Lung (tissue), 12 donors: ENCODE measurements around the gene SLC18A3. TPM values are rescaled to one million over a fixed set of nuclear protein-coding genes. Genes with fewer than 3 reads are reported as not detected.

Experiments used
- ATAC-seq: fragments of 200-7000 bp; cut with Tn5 transposase; one replicate; pipeline ENCODE4 v1.9.1; 2020; ENCODE audit warnings: moderate number of reproducible peaks; ENCODE audit not compliant: insufficient read depth, low FRiP score
- DNase-seq, 3 donors: peaks; one replicate each; pipeline ENCODE4 v3.0.0-alpha.2; 2013 to 2017
- H3K27ac ChIP-seq, 2 donors: one replicate each; pipeline ENCODE4 v1.5.1; 2013; ENCODE audit warnings: mild to moderate bottlenecking in 2 of 2, moderate library complexity in 2 of 2, control low read depth in 1 of 2, inconsistent platforms in 1 of 2, low read depth in 1 of 2, low read length in 1 of 2
- H3K27me3 ChIP-seq, 3 donors: one replicate each; pipeline ENCODE4 v1.5.1; 2013; ENCODE audit warnings: low read length in 2 of 3; ENCODE audit not compliant: control insufficient read depth in 3 of 3, insufficient read depth in 3 of 3
- H3K36me3 ChIP-seq, 4 donors: one replicate each; pipeline ENCODE4 v1.5.1; 2013; ENCODE audit warnings: low read length in 4 of 4, mild to moderate bottlenecking in 1 of 4, moderate library complexity in 1 of 4; ENCODE audit not compliant: control insufficient read depth in 4 of 4, insufficient read depth in 4 of 4
- H3K4me1 ChIP-seq, 5 donors: one replicate each; pipeline ENCODE4 v1.5.1; 2013; ENCODE audit warnings: low read length in 5 of 5, mild to moderate bottlenecking in 2 of 5, moderate library complexity in 1 of 5; ENCODE audit not compliant: control insufficient read depth in 5 of 5, insufficient read depth in 5 of 5
- H3K4me3 ChIP-seq: one replicate; pipeline ENCODE4 v1.5.1; 2013; ENCODE audit warnings: mild to moderate bottlenecking, control low read depth, moderate library complexity
- H3K9ac ChIP-seq, 2 donors: one replicate each; pipeline ENCODE4 v1.5.1; 2013; ENCODE audit warnings: low read length in 2 of 2, control low read depth in 1 of 2; ENCODE audit not compliant: insufficient read depth in 1 of 2
- H3K9me3 ChIP-seq, 4 donors: one replicate each; pipeline ENCODE4 v1.5.1; 2013; ENCODE audit warnings: low read length in 3 of 4, mild to moderate bottlenecking in 1 of 4, moderate library complexity in 1 of 4; ENCODE audit not compliant: control insufficient read depth in 4 of 4, insufficient read depth in 3 of 4
- WGBS, 2 donors: extraction: QIAGEN DNeasy Blood & Tissue Kit; methylation state at CpG; one replicate each; pipeline ENCODE4 v1.1.7; 2013; 5-methylcytosine and 5-hydroxymethylcytosine counted together
- polyA plus RNA-seq, 2 donors: library from polyadenylated mRNA; stranded (reverse); fragments of 200-250 nt; gene quantifications; one replicate each; pipeline ENCODE4 v1.2.1, GENCODE V29; 2013
- total RNA-seq, 2 donors: library from RNA; depleted of rRNA in 1 of 2; stranded (reverse); fragments of >200 nt in 1 of 2; gene quantifications; one replicate each; pipeline ENCODE4 v1.2.1, GENCODE V29; 2014 to 2021
- TF ChIP-seq, protein P1 (sequence below): IDR thresholded peaks from 2 replicates; pipeline ENCODE4 v1.5.1; 2012; ENCODE audit warnings: mild to moderate bottlenecking; ENCODE audit errors: control extremely low read depth, extremely low read depth
- donor health status: control.
- donor health status: control.
- donor health status: Bipolar disorder and iron deficiency.
- donor health status: healthy.
- donor health status: DM: yes; HTN: yes; CAD: no.

The SLC18A3 gene
- total and polyA plus RNA-seq, 4 donors = not detected

DNA sequence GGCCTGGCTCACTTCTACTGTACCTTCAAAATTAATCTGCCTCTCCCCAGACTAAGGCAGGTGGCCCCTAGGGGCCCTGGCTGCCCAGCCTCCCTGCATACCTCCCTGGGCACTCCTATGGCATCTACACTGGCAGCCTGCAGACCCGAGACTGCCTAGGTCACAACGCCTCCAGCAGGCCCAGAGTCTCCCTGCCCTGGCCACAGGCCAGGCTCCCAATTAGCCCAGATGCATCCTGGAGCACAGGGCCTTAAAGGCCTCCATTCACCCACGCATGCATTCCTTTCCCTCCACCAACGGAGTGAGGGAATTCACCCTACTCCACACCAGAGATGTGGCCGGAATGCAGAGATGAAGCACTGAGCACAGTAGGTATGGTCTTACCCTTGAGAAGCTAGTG lies 5.6 kb downstream of the SLC18A3 start:
- Histone ChIP-seq H3K36me3 (no peaks in the 10 kb centered on the region), H3K9ac (no peak overlapping the region), H3K4me1 (peaks cover 0 to 22% (median 6%) of the 10 kb centered on the region in 5 donors), H3K27ac (no peak overlapping the region), H3K27me3 (peaks cover 0 to 76% (median 39%) of the 10 kb centered on the region in 3 donors), H3K4me3 (no peak overlapping the region), H3K9me3 (peaks cover 0 to 20% (median 0%) of the 10 kb centered on the region in 4 donors)
- DNase-seq (no peak), ATAC-seq (no peak)
- WGBS, 2 donors = 76 to 78% methylated on average over 5 of the region's 5 CpGs
- TF ChIP-seq, protein P1, sequence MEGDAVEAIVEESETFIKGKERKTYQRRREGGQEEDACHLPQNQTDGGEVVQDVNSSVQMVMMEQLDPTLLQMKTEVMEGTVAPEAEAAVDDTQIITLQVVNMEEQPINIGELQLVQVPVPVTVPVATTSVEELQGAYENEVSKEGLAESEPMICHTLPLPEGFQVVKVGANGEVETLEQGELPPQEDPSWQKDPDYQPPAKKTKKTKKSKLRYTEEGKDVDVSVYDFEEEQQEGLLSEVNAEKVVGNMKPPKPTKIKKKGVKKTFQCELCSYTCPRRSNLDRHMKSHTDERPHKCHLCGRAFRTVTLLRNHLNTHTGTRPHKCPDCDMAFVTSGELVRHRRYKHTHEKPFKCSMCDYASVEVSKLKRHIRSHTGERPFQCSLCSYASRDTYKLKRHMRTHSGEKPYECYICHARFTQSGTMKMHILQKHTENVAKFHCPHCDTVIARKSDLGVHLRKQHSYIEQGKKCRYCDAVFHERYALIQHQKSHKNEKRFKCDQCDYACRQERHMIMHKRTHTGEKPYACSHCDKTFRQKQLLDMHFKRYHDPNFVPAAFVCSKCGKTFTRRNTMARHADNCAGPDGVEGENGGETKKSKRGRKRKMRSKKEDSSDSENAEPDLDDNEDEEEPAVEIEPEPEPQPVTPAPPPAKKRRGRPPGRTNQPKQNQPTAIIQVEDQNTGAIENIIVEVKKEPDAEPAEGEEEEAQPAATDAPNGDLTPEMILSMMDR = no peak

DNA sequence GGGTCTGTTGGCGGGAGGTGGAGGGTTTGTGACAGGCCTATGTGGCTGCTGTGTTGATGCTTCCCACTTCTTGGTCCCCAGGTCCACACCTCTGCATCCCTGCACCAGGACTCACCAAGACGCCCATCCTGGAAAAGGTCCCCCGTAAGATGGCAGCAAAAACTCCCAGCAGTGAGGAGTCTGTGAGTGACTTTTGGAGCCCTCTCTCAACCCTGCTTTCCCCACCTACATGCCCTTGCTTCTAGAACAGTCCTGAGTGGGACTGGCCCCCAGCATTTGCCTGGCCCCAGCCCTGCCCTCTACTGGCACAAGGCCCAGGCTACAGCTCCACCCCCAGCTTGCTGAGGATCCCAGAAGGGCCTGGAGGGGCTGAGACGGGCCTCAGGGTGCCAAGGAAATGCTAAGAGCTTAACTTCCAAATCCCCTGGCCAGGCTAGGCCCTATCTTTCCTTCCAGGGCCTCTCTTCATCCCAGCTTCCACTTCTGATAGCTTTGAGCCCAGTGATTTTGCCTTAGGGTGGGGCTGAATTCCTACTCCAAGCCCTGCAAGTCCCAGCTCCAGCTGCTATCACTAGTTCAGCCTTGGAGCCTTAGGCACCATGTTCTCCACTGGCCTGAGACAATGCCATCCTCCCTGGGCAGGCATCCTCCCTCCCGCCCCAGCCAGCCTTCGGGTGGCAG lies 6.5 kb downstream of the SLC18A3 start:
- DNase-seq (peak; percentile 34 to 69 (median 64)), ATAC-seq (no peak)
- no peak overlapping the region for H3K9ac ChIP-seq
- TF ChIP-seq, protein P1 = no peak
- peaks cover 0 to 12% (median 0%) of the 10 kb centered on the region in 4 donors for H3K9me3 ChIP-seq
- peaks cover 0 to 71% (median 33%) of the 10 kb centered on the region in 3 donors for H3K27me3 ChIP-seq
- H3K4me3 ChIP-seq = no peak overlapping the region
- H3K27ac ChIP-seq = no peak overlapping the region
- H3K4me1 ChIP-seq = peaks cover 0 to 21% (median 0%) of the 10 kb centered on the region in 5 donors
- 72 to 73% methylated on average over 6 of the region's 6 CpGs for WGBS, 2 donors
- H3K36me3 ChIP-seq = no peaks in the 10 kb centered on the region

GRCh38 chr10:49617121-49618020 lies 7.3 kb downstream of the SLC18A3 start:
- H3K9ac ChIP-seq = no peak overlapping the region
- 69 to 71% methylated on average over 7 of the region's 7 CpGs for WGBS, 2 donors
- H3K9me3 ChIP-seq = peaks cover 0 to 6% (median 0%) of the 10 kb centered on the region in 4 donors
- TF ChIP-seq, protein P1 = no peak
- H3K36me3 ChIP-seq = no peaks in the 10 kb centered on the region
- DNase-seq (peak; percentile 72 to 90 (median 90)), ATAC-seq (no peak)
- no peak overlapping the region for H3K4me3 ChIP-seq
- no peak overlapping the region for H3K27ac ChIP-seq
- peaks cover 0 to 63% (median 25%) of the 10 kb centered on the region in 3 donors for H3K27me3 ChIP-seq
- peaks cover 0 to 21% (median 0%) of the 10 kb centered on the region in 5 donors for H3K4me1 ChIP-seq
